HG02588 (cell line): Measurements from ENCODE around the gene ZBTB12.
"Not testable (repeated sequence)": the region's sequence is repeated elsewhere in the genome, so short reads cannot be mapped to it uniquely, and the experiment has no call there.

Experiments
- ATAC-seq: cut with Tn5 transposase; IDR thresholded peaks from one replicate; pipeline ENCODE4 v1.9.1; 2021; ENCODE audit warnings: mild to moderate bottlenecking, moderate library complexity; ENCODE audit not compliant: unreplicated experiment

ZBTB12 gene

DNA sequence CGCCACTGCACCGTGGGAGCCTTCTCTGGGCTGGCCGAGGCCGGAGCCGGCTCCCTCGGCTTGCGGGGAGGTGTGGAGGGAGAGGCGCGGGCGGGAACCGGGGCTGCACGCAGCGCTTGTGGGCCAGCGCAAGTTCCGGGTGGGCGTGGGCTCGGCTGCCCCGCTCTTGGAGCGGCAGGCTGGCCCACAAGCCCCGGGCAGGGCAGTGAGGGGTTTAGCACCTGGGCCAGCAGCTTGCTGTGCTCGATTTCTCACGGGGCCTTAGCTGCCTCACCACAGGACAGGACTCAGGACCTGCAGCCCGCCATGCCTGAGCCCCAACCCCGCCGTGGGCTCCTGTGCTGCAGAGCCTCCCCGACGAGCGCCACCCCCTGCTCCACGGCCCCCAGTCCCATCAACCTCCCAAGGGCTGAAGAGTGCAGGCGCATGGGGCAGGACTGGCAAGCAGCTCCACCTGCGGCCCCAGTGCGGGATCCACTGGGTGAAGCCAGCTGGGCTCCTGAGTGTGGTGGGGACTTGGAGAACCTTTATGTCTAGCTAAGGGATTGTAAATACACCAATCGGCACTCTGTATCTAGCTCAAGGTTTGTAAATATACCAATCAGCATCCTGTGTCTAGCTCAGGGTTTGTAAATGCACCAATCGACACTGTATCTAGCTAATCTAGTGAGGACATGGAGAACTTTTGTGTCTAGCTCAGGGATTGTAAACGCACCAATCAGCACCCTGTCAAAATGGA lies 49.7 kb downstream of the ZBTB12 start:
- ATAC-seq, result not testable (repeated sequence)

GRCh38 chr6:31851485-31851832 lies 50.4 kb downstream of the ZBTB12 start:
- no peak for ATAC-seq

- ATAC-seq, result no peak
Observed at GRCh38 chr6:31850765-31851484, 51.0 kb downstream of the ZBTB12 start.
